ENCODE data around the gene ALDH1L2.

GRCh38 chr12:105089817-105090216 lies 5.6 kb upstream of the ALDH1L2 start:
- TF ChIP-seq CTCF (IDR thresholded peaks at IDR 0.05; ENCODE audit: poor library complexity), result no peak
- TF ChIP-seq EZH2 (IDR thresholded peaks at IDR 0.05; ENCODE audit: borderline replicate concordance), result no peak
